Measurements from ENCODE around the gene POGLUT3.

DNA sequence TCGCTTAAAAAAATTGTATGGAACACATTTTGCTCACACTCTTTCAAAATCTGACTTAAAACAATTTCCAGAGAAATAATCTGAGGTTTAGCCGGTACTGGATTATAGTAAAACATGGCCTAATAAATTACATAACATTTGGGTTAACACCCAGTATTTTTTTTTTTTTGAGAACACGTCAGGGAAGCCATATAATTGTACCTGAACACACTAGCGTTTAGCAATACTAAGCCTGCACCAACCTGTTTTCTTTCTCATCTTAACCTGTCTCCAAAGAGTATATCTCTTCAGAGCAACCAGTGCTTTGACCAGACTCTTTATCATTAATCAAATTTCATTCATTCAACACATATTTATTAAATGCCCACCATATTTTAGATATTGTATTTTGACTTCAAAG, 2.0 kb upstream of the POGLUT3 start:
- TF ChIP-seq, protein P1, sequence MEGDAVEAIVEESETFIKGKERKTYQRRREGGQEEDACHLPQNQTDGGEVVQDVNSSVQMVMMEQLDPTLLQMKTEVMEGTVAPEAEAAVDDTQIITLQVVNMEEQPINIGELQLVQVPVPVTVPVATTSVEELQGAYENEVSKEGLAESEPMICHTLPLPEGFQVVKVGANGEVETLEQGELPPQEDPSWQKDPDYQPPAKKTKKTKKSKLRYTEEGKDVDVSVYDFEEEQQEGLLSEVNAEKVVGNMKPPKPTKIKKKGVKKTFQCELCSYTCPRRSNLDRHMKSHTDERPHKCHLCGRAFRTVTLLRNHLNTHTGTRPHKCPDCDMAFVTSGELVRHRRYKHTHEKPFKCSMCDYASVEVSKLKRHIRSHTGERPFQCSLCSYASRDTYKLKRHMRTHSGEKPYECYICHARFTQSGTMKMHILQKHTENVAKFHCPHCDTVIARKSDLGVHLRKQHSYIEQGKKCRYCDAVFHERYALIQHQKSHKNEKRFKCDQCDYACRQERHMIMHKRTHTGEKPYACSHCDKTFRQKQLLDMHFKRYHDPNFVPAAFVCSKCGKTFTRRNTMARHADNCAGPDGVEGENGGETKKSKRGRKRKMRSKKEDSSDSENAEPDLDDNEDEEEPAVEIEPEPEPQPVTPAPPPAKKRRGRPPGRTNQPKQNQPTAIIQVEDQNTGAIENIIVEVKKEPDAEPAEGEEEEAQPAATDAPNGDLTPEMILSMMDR (IDR thresholded peaks at IDR 0.05; ENCODE audit: low read depth, low read length, missing input control): no peak
- TF ChIP-seq TAF1 (conservative IDR thresholded peaks at IDR 0.05): no peak

Measured in liver (tissue), 3 donors.